Hematopoietic multipotent progenitor cell treated with erythropoietin and hydrocortisone succinate and interleukin-3 and kit ligand, for 4 days (in vitro differentiated cells): Measurements from ENCODE around the gene PARD3.
"Not testable (repeated sequence)": the region's sequence is repeated elsewhere in the genome, so short reads cannot be mapped to it uniquely, and the experiment has no call there.

Source experiments
- DNase-seq: peaks from one replicate; pipeline ENCODE4 v3.0.0-alpha.2; 2015

Gene PARD3

GRCh38 chr10:34078745-34079470 is 736.2 kb downstream of the PARD3 start:
- no peak for DNase-seq

GRCh38 chr10:34078017-34078744 is 736.9 kb downstream of the PARD3 start:
- no peak for DNase-seq

- DNase-seq, result no peak
Observed at GRCh38 chr10:34076443-34076842, 738.7 kb downstream of the PARD3 start.

- no peak for DNase-seq
Observed at GRCh38 chr10:34075254-34075926, 739.7 kb downstream of the PARD3 start.

GRCh38 chr10:34074051-34074450 is 741.0 kb downstream of the PARD3 start:
- DNase-seq, result no peak

- not testable (repeated sequence) for DNase-seq
Observed at GRCh38 chr10:34067741-34068140, 747.4 kb downstream of the PARD3 start.

- no peak for DNase-seq
Observed at GRCh38 chr10:34063592-34063991, 751.5 kb downstream of the PARD3 start.

GRCh38 chr10:34061841-34062240 is 753.3 kb downstream of the PARD3 start:
- DNase-seq, result no peak
